ENCODE results near the gene SMCO1.

The SMCO1 gene

DNA sequence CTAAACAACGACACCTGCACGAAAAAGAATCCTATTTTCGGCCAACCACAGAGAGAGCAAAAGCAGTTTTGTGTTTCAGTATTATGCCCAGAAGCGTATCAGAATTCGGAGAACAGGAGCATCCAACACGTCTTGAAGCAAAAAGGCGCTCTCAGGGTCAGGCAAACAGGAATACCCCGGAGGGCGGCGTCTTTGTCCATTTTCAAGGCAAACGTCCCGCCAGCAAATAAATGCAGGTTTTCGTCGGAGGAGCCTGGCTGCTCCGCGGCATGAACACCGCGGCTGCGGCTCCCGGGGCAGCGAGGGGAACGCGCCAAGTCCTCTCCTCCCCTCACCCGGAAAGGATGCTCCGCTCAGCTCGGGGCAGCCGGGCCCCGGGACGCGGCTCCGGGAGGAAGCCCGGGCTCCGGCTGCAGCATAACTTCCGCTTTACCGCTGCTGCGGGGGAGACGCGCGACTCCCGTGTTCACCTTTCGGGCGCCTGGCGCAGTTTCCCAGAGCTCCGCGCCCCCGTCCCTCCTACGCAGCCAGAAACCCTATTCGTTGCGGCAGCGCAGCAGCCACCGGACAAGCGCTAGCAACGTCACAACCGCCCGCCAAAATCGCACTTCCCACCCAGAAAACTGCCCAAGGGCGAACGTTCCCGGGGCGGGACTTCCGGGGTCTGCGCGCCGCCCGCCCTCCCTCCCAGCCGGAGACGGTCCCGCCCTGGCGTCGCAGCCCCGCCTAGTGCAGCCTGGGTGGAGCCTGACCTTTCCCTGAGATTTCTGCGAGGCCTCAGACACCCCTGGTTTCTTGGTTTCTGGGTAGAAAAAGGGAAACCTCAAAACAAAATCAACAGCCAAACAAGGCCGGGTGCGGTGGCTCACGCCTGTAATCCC, 11.7 kb downstream of the SMCO1 start, which contains the start of gene RNF168 (continued):
- TF ChIP-seq ZFHX2 (tag by site-specific recombination; conservative IDR thresholded peaks at IDR 0.05) (peak; percentile 95), YY2 (tag by site-specific recombination; IDR thresholded peaks at IDR 0.05) (no peak), ZNF473 (tag by site-specific recombination; IDR thresholded peaks at IDR 0.05) (no peak), ZNF548 (tag by site-specific recombination; IDR thresholded peaks at IDR 0.05) (no peak), REPIN1 (tag by site-specific recombination; IDR thresholded peaks at IDR 0.05; ENCODE audit: low read depth) (no peak), ZFP69B (tag by site-specific recombination; IDR thresholded peaks at IDR 0.05) (no peak), FEZF1 (tag by site-specific recombination; IDR thresholded peaks at IDR 0.05) (no peak), ZNF366 (tag by site-specific recombination; conservative IDR thresholded peaks at IDR 0.05) (no peak), ZNF600 (tag by site-specific recombination; IDR thresholded peaks at IDR 0.05) (peak; percentile 97), ZNF248 (tag by site-specific recombination; IDR thresholded peaks at IDR 0.05) (no peak), ZNF837 (tag by site-specific recombination; IDR thresholded peaks at IDR 0.05) (no peak), ZNF121 (tag by site-specific recombination; IDR thresholded peaks at IDR 0.05) (no peak), ZBTB1 (tag by site-specific recombination; IDR thresholded peaks at IDR 0.05) (no peak), ZNF555 (tag by site-specific recombination; conservative IDR thresholded peaks at IDR 0.05) (no peak), SP3 (tag by site-specific recombination; IDR thresholded peaks at IDR 0.05) (peak; percentile 86), ZNF558 (tag by site-specific recombination; IDR thresholded peaks at IDR 0.05) (no peak), BCL11B (tag by site-specific recombination; IDR thresholded peaks at IDR 0.05; ENCODE audit: low read depth) (peak; percentile 78), ZNF701 (tag by site-specific recombination; IDR thresholded peaks at IDR 0.05) (no peak), ZNF174 (tag by site-specific recombination; IDR thresholded peaks at IDR 0.05) (no peak), YY1 (tag by site-specific recombination; IDR thresholded peaks at IDR 0.05) (no peak), SALL2 (tag by site-specific recombination; IDR thresholded peaks at IDR 0.05; ENCODE audit: borderline replicate concordance) (no peak), ZNF776 (tag by site-specific recombination; IDR thresholded peaks at IDR 0.05; ENCODE audit: borderline replicate concordance) (no peak)
- TF ChIP-seq, protein P1, sequence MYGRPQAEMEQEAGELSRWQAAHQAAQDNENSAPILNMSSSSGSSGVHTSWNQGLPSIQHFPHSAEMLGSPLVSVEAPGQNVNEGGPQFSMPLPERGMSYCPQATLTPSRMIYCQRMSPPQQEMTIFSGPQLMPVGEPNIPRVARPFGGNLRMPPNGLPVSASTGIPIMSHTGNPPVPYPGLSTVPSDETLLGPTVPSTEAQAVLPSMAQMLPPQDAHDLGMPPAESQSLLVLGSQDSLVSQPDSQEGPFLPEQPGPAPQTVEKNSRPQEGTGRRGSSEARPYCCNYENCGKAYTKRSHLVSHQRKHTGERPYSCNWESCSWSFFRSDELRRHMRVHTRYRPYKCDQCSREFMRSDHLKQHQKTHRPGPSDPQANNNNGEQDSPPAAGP (tag by site-specific recombination; IDR thresholded peaks at IDR 0.05), result peak; percentile 84
- TF ChIP-seq, protein P2, sequence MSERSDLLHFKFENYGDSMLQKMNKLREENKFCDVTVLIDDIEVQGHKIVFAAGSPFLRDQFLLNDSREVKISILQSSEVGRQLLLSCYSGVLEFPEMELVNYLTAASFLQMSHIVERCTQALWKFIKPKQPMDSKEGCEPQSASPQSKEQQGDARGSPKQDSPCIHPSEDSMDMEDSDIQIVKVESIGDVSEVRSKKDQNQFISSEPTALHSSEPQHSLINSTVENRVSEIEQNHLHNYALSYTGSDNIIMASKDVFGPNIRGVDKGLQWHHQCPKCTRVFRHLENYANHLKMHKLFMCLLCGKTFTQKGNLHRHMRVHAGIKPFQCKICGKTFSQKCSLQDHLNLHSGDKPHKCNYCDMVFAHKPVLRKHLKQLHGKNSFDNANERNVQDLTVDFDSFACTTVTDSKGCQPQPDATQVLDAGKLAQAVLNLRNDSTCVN (tag by site-specific recombination; optimal IDR thresholded peaks at IDR 0.05), result peak; percentile 97
- TF ChIP-seq, protein P3, sequence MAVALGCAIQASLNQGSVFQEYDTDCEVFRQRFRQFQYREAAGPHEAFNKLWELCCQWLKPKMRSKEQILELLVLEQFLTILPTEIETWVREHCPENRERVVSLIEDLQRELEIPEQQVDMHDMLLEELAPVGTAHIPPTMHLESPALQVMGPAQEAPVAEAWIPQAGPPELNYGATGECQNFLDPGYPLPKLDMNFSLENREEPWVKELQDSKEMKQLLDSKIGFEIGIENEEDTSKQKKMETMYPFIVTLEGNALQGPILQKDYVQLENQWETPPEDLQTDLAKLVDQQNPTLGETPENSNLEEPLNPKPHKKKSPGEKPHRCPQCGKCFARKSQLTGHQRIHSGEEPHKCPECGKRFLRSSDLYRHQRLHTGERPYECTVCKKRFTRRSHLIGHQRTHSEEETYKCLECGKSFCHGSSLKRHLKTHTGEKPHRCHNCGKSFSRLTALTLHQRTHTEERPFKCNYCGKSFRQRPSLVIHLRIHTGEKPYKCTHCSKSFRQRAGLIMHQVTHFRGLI (tag by site-specific recombination; IDR thresholded peaks at IDR 0.05), result no peak

DNA sequence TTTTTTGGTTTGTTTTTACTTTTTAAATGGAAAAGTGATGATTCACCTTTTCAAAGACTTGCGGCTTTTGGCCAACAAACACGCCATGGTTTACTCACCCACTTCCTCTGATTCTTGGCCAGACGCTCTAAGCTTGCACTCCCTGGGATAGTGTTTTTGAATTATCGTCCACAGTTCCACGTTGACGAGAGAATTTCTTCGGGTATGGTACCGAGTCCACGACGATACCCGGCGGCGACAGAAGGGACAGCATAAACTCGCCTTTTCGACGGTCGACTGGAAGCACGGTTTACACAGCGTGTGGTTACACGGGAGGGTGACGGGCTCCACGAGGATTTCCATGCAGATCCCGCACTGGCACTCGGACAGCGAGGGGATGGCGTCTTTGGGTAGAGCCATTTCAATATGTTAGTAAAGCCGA, 12.4 kb downstream of the SMCO1 start:
- CTCF ChIA-PET, result interaction anchor here (1.0 kb wide), 1 partner anchor 10 kb away, joined by 5 read pairs; no protein-coding TSS in a partner anchor
- POLR2A ChIA-PET, result no interaction called here
- Histone ChIP-seq H3K9me3 (ENCODE audit: control insufficient read depth, insufficient read depth, low read depth, low read length) (no peaks in the 10 kb centered on the region), H3K4me1 (ENCODE audit: control insufficient read depth, insufficient read depth, low read length) (no peaks in the 10 kb centered on the region), H3K36me3 (ENCODE audit: control insufficient read depth in 2 of 2, insufficient read depth in 1 of 2, low read length in 2 of 2) (no peaks in the 10 kb centered on the region), H3K4me3 (ENCODE audit: low read depth, low read length) (peak overlapping the region; percentile 91), H3K27ac (ENCODE audit: extremely low read depth, low read depth, low read length) (peak overlapping the region; percentile 89)
- TF ChIP-seq ZNF549 (tag by site-specific recombination; IDR thresholded peaks at IDR 0.05), result no peak
- TF ChIP-seq ZNF292 (tag by site-specific recombination; IDR thresholded peaks at IDR 0.05; ENCODE audit: borderline replicate concordance, low read depth), result no peak
- peak; percentile 78 for TF ChIP-seq PRDM1 (tag by site-specific recombination; IDR thresholded peaks at IDR 0.05)
- TF ChIP-seq ZNF10 (tag by site-specific recombination; IDR thresholded peaks at IDR 0.05), result no peak
- no peak for TF ChIP-seq ZNF37A (tag by site-specific recombination; IDR thresholded peaks at IDR 0.05)
- TF ChIP-seq, protein P4, sequence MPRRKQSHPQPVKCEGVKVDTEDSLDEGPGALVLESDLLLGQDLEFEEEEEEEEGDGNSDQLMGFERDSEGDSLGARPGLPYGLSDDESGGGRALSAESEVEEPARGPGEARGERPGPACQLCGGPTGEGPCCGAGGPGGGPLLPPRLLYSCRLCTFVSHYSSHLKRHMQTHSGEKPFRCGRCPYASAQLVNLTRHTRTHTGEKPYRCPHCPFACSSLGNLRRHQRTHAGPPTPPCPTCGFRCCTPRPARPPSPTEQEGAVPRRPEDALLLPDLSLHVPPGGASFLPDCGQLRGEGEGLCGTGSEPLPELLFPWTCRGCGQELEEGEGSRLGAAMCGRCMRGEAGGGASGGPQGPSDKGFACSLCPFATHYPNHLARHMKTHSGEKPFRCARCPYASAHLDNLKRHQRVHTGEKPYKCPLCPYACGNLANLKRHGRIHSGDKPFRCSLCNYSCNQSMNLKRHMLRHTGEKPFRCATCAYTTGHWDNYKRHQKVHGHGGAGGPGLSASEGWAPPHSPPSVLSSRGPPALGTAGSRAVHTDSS (tag by site-specific recombination; IDR thresholded peaks at IDR 0.05), result no peak
